DND-41 (cell line): ENCODE data around the gene HTT.

ENCODE experiments used
- ATAC-seq: fragments of 200-7000 bp; cut with Tn5 transposase; 3 replicates; pipeline ENCODE4 v1.9.1; 2021; ENCODE audit warnings: low read depth; ENCODE audit not compliant: insufficient read depth
- DNase-seq: peaks from one replicate; pipeline ENCODE4 v3.0.0-alpha.2; 2020
- H2AFZ ChIP-seq: 2 replicates; pipeline ENCODE4 v1.6.0; 2012; ENCODE audit warnings: low read depth, low read length
- H3K27ac ChIP-seq: 2 replicates; pipeline ENCODE4 v1.5.1; 2012; ENCODE audit warnings: low read length, inconsistent platforms
- H3K27me3 ChIP-seq: fragments of 200-600 bp; sonication (generic); 2 replicates; pipeline ENCODE4 v1.6.0; 2012; ENCODE audit warnings: low read length, mild to moderate bottlenecking, inconsistent platforms; ENCODE audit not compliant: insufficient read depth, poor library complexity
- H3K36me3 ChIP-seq: 2 replicates; pipeline ENCODE4 v1.5.1; 2012; ENCODE audit warnings: low read length, inconsistent platforms; ENCODE audit not compliant: insufficient read depth
- H3K4me1 ChIP-seq: 2 replicates; pipeline ENCODE4 v1.5.1; 2012; ENCODE audit warnings: mild to moderate bottlenecking, low read length; ENCODE audit not compliant: insufficient read depth
- H3K4me2 ChIP-seq: 2 replicates; pipeline ENCODE4 v1.6.0; 2012; ENCODE audit warnings: mild to moderate bottlenecking, moderate library complexity, low read length, inconsistent platforms; ENCODE audit not compliant: insufficient read depth
- H3K4me3 ChIP-seq, 2 experiments: fragments of 200-600 bp in 1 of 2; shearing (Covaris generic) in 1 of 2; 2 replicates each; pipeline ENCODE4 v1.5.1; 2012 to 2016; ENCODE audit warnings: inconsistent platforms in 2 of 2, low read length in 2 of 2, mild to moderate bottlenecking in 2 of 2, low read depth in 1 of 2, moderate library complexity in 1 of 2
- H3K79me2 ChIP-seq: 2 replicates; pipeline ENCODE4 v1.6.0; 2012; ENCODE audit warnings: low read length, inconsistent platforms; ENCODE audit not compliant: insufficient read depth
- H3K9ac ChIP-seq: 2 replicates; pipeline ENCODE4 v1.6.0; 2012; ENCODE audit warnings: low read depth, mild to moderate bottlenecking, inconsistent platforms, low read length, moderate library complexity
- H3K9me3 ChIP-seq: 2 replicates; pipeline ENCODE4 v1.5.1; 2012; ENCODE audit warnings: low read length, moderate library complexity, mild to moderate bottlenecking, inconsistent platforms; ENCODE audit not compliant: insufficient read depth, severe bottlenecking
- H4K20me1 ChIP-seq: 2 replicates; pipeline ENCODE4 v1.6.0; 2012; ENCODE audit warnings: low read length; ENCODE audit not compliant: insufficient read depth
- CTCF ChIP-seq: IDR thresholded peaks from 2 replicates; pipeline ENCODE4 v1.5.1; 2012; ENCODE audit warnings: borderline replicate concordance, low read length, moderate library complexity, mild to moderate bottlenecking; ENCODE audit not compliant: poor library complexity, severe bottlenecking; ENCODE audit errors: extremely low read depth
- EZH2 ChIP-seq: IDR thresholded peaks from 3 replicates; pipeline ENCODE4 v1.6.1; 2012; ENCODE audit warnings: borderline replicate concordance, low read depth, mild to moderate bottlenecking, moderate library complexity, low read length, inconsistent platforms; ENCODE audit not compliant: severe bottlenecking

Gene HTT

DNA sequence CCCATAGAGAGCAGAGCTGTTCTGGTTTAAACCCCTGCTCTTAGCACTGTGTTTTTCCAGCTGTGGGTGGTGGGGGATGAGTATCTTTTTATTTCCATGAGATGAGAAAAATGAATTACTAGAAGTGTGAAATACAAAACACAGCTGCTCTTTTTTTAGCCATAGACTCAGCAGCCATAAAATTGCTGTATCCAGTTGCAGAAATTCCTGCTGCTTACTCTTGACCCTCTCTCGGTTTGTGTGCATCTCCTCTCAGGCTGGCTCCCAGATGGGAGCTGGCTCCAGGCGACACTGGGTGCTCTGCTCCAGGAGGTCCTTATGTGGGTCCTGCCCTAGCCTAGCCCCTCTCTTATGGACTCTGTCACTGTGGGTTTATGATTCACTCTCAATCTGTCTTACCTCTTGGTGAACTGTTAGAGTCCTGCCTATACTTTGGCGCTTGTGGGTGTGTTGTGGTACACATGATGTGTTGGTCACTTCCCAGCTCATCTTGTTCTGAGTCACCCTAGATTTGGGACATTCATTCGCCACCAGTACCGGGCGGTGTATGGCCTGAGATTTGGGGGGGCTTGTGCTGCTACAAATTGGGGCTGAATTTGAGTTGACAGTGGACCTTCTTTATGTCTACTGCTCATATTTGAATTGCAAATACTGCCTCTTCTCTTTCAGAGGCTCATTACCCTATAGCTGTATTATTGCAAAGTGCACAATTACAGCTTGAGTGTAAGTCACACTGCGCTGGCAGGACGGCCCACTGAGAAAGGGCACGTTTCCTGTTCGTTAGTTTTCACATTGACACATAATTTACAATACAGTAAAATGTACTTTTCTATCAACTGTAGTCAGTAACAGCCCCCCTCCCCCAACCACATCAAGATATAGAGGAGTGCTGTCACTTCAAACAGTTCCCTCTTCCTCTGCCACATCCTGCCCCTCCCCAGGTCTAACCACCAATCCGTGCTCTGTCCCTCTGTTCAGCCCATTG is 127.5 kb downstream of the HTT start:
- H3K4me1 ChIP-seq = peaks cover 38% of the 10 kb centered on the region
- H3K27ac ChIP-seq = peak overlapping the region; percentile 88
- H4K20me1 ChIP-seq = peaks cover 4% of the 10 kb centered on the region; the same call in 1 of the 2 replicates
- peak; percentile 91 for DNase-seq
- H2AFZ ChIP-seq = no peak overlapping the region
- H3K9ac ChIP-seq = peak overlapping the region; percentile 39
- H3K4me3 ChIP-seq = peak overlapping the region in 1 of 2 experiments; percentile 3; a peak in 1 of 4 replicates
- H3K4me2 ChIP-seq = peak overlapping the region; percentile 41
- no peaks in the 10 kb centered on the region for H3K79me2 ChIP-seq
- ATAC-seq = peak; percentile 99
- TF ChIP-seq CTCF (no peak), EZH2 (no peak)
- no peaks in the 10 kb centered on the region for H3K27me3 ChIP-seq
- peaks cover 54% of the 10 kb centered on the region for H3K36me3 ChIP-seq
- H3K9me3 ChIP-seq = no peaks in the 10 kb centered on the region

- Histone ChIP-seq H3K9me3 (no peaks in the 10 kb centered on the region), H2AFZ (no peak overlapping the region), H4K20me1 (peaks cover 4% of the 10 kb centered on the region; the same call in 1 of the 2 replicates), H3K4me2 (0 out of 2 replicates have a peak overlapping the region, but pooled peaks have one; percentile 41), H3K27ac (peak overlapping the region; percentile 73), H3K4me3 (no peak overlapping the region), H3K9ac (no peak overlapping the region), H3K4me1 (peaks cover 38% of the 10 kb centered on the region), H3K79me2 (no peaks in the 10 kb centered on the region), H3K27me3 (no peaks in the 10 kb centered on the region), H3K36me3 (peaks cover 56% of the 10 kb centered on the region)
- no peak for DNase-seq
- no peak; the same call in 2 of the 3 replicates for ATAC-seq
- TF ChIP-seq CTCF (no peak), EZH2 (no peak)
Observed at GRCh38 chr4:3202836-3203820, 128.6 kb downstream of the HTT start.

DNA sequence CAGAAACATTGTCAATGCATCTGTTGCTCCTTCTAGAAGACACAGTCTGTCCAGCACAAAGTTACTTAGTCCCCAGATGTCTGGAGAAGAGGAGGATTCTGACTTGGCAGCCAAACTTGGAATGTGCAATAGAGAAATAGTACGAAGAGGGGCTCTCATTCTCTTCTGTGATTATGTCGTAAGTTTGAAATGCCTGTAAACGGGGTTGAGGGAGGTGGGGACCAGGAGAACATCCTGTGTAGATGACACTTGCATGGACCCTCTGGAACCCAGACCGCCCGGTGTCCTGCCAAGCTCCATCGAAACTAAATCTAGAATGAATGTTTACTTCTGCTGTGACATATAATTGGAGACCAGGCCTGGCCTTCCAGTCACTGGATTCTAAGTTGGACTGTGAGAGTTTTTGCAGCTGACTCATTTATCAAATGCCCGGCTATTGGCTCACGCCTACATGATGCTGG is 129.5 kb downstream of the HTT start:
- Histone ChIP-seq H2AFZ (no peak overlapping the region), H3K27ac (no peak overlapping the region), H3K9me3 (no peaks in the 10 kb centered on the region), H4K20me1 (peaks cover 4% of the 10 kb centered on the region; the same call in 1 of the 2 replicates), H3K27me3 (no peaks in the 10 kb centered on the region), H3K79me2 (no peaks in the 10 kb centered on the region), H3K9ac (no peak overlapping the region), H3K4me3 (no peak overlapping the region), H3K36me3 (peaks cover 56% of the 10 kb centered on the region), H3K4me1 (peaks cover 38% of the 10 kb centered on the region), H3K4me2 (no peak overlapping the region)
- ATAC-seq = no peak
- TF ChIP-seq CTCF = no peak
- TF ChIP-seq EZH2 = no peak
- no peak for DNase-seq
